Stimulated activated CD4-positive, alpha-beta T cell treated with anti-CD3 and anti-CD28 coated beads, TNF-alpha, amount 100 ng/mL, for 1 hour (primary cell): ENCODE measurements around the gene ANKRD6.

ENCODE experiments used
- DNase-seq, 3 donors: peaks; one replicate each; pipeline ENCODE4 v3.0.0-alpha.2; 2020; ENCODE audit warnings: low read depth in 3 of 3, low spot score in 1 of 3

Gene ANKRD6

GRCh38 chr6:89464295-89464694, 31.3 kb downstream of the ANKRD6 start:
- no peak for DNase-seq

- DNase-seq, result no peak
Measured at GRCh38 chr6:89467437-89467836, 34.5 kb downstream of the ANKRD6 start.

GRCh38 chr6:89468998-89469397, 36.0 kb downstream of the ANKRD6 start:
- no peak for DNase-seq

DNA sequence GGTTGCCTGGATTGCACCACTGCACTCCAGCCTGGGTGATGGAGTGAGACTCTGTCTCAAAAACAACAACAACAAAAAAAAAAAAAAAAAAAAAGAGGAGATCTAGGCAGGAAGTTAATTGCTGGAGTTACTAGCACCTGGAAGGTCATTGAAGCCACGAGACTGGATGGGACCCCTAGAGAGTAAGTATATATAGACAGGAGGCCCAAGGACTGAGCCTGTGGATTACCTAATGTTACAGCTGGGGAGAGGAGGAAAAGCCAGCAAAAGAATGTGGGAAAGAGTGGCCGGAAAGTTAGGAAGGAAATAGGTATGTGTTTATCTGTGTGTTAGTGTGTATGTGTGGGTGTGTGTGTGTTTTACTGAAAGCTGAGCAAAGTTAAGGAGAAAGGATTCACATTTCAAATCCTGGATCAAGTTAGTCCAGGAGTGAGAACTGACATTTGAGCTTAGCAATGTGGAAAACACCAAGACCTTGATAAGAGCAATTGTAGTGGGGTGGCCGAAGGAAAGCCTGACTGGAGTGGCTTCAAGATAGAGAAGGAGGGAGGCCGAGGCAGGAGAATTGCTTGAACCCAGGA, 38.4 kb downstream of the ANKRD6 start:
- DNase-seq, result no peak

GRCh38 chr6:89475101-89475500, 42.1 kb downstream of the ANKRD6 start:
- no peak for DNase-seq

DNA sequence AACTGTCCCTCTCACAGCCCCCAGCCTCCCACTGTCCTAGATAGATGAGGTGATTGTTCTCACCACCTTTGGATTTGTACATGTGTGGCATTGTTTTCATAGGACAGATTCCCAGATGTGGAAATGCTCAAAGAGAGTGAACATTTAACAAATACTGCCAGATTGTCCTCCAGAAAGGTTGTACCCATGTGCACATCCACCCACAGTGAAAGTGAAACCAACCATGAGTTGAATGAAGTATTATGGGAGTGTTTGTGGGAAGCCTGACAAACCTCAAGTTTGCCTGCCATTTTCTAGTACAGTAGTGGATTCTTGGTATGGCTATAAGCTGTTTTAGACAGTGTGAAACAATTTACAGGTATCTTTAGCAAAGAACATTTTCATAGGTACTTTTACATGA, 42.7 kb downstream of the ANKRD6 start:
- DNase-seq, result no peak

- DNase-seq, result no peak
Measured at GRCh38 chr6:89479897-89480296, 46.9 kb downstream of the ANKRD6 start.

DNA sequence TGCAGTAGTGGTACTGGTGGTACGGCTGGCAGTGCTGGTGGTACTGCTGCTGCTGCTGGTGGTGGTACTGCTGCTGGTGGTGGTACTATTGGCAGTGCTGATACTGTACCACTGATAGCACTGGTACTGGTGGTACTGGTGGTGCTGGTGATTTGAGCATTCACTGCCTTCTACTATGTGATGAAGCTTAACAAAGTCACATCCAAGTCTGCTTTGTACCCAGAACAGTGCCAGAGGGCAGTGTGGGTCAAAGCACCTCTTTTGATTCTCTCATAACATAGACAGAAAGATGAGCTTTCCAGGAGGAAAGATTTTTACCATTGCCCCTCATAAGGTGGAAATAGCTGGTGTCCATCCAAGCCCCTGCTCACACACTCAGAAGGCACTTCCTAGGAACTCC, 48.7 kb downstream of the ANKRD6 start:
- DNase-seq, result no peak

- DNase-seq, result no peak
Measured at GRCh38 chr6:89482126-89482525, 49.2 kb downstream of the ANKRD6 start.

- no peak for DNase-seq
Measured at GRCh38 chr6:89483111-89483720, 50.3 kb downstream of the ANKRD6 start.

DNA sequence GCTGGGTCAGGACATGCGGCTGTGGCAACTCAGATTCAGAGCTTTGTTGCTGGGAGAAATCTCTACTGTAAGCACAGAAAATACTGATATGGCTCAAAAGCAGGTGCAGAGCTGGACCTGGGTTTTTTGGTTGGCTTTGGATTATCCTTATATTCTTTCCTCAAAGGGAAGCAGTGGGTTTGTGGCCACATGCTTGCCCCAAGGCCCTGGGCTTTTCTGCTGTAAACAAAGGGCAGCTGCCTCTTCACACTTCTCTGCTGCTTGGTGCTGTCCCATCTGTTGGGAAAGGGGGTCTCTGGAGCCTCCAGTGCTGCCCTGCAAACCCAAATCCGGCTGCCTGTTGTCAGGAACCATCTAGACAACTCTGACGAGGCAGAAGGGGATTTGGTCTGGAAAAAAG, 52.4 kb downstream of the ANKRD6 start:
- DNase-seq, result no peak

- no peak for DNase-seq
Measured at GRCh38 chr6:89487864-89488263, 54.9 kb downstream of the ANKRD6 start.

GRCh38 chr6:89488438-89488837, 55.5 kb downstream of the ANKRD6 start:
- no peak for DNase-seq

GRCh38 chr6:89489078-89489477, 56.1 kb downstream of the ANKRD6 start:
- DNase-seq, result no peak

GRCh38 chr6:89492025-89492640, 59.2 kb downstream of the ANKRD6 start:
- no peak for DNase-seq

- DNase-seq, result no peak
Measured at GRCh38 chr6:89494131-89494793, 61.3 kb downstream of the ANKRD6 start.

- DNase-seq, result no peak
Measured at GRCh38 chr6:89495961-89496535, 63.1 kb downstream of the ANKRD6 start.

DNA sequence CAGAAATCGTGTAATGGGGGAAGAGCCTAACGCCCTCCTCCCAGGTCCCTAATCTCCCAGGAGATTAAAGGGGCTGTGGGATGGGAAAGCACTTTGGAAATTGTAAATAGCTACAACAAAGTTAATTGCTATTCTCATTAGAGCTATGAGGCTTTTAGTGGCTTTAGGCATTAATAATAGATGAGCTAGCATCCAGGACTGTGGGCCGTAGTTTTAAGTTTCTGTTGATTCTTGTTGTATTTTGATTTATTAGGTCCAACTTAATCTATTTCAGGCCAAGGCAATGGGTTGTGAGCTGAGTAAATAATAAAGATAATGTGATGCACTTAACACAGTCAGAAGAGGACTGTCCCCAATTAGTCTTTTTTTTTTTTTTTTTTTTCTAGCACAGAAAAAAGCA, 67.7 kb downstream of the ANKRD6 start:
- no peak for DNase-seq

DNA sequence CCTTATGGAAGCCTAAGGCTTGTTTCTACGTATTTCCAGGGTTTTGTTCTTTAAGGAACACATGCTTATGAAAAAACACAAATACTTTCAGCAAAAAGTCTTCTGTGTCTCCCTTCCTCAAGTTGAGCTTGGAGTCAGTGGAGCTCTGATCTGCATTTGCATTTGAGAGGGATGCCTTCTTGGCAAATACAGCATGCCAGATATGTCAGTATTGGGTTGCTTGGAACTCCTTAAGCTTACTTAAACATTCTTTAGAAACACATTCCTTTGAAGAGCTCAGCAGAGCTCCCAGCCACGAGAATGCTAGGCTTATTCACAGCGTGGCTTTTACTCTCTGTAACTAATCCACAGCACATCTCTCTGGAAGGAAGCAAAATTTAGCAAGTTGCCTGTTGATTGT, 68.3 kb downstream of the ANKRD6 start:
- DNase-seq, result no peak

- no peak for DNase-seq
Measured at GRCh38 chr6:89501753-89502152, 68.8 kb downstream of the ANKRD6 start.

DNA sequence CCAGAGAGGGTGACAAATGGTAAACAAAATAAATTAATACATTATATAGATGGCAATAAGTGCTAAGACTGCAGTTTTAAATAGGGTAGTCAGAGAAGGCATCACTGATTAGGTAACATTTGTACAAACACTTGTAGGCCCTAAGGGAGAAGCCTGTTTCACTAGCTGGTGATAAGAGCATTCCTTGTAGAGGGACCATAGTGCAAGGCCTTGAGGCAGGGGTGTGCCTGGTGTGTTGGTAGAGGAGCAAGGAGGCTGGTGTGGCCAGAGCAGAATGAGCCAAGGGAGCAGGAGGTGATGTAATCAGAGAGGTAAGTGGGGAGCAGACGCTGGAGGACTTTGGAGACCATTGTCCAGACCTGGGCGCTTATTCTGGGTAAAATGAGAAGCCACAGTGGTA, 70.7 kb downstream of the ANKRD6 start:
- no peak for DNase-seq

DNA sequence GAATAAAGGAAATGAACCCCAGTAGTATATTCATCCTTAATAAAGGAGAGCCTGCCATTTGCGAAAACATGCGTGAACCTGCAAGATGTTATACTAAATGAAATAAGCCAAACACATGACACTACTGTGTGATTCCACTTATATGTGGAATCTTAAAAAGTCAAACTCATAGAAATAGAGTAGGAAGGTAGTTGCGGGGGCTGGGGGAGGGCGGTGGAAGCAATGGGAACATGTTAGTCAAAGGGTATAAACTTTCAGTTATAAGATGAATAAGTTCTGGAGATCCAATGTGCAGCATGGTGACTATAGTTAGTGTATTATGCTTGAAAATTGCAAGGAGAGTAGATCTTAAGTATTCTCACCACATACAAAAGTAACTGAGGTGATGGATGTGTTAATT, 72.9 kb downstream of the ANKRD6 start:
- DNase-seq, result no peak
